Measurements from ENCODE around the gene VILL. TPM values are rescaled to one million over a fixed set of nuclear protein-coding genes. Genes with fewer than 3 reads are reported as not detected.

Gene VILL
- total RNA-seq, 2 donors from 2014 or later = 11.5 to 13.7 TPM

DNA sequence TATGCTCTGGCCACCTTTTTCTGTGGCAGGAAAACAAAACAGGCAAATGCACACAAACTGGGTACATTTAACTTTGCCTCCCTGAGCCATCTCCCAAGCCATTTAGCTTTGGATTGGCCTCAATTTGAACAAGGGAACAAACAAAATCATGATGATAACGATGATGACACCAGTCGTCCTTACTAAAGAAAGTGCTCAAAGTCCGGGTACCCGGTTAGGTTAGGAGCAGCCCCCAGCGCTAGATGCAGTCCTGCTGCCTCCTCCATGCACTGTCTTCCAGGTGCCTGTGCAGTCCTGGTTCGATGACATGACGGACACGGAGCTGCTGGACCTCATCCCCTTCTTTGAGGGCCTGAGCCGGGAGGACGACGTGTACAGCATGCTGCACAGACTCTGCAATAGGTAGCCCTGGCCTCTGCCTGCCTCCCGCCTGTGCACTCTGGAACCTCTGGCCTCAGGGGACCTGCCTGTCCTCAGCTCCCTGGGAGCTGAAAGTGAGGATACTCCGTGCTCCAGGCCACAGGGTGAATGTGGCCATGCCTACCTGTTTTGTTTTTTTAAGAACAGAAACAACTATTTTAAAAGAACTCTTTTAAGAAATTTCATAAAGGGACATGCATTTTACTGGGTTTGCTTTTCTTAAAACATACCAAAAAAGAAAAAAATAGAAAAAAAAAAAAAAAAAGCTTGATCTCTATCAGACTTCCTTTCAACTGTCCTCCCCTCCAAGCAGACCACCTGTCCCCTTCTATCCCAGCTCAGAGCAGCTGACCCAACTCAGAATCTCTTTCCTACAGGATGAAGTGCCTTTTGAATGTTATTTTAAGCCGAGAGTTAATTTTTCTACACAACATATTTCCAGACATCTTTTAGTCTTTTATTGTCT is 9.9 kb upstream of the VILL start:
- DNase-seq (ENCODE audit: low spot score) = no peak
- Histone ChIP-seq H3K4me1 (ENCODE audit: control insufficient read depth in 1 of 2, low read depth in 2 of 2) (peaks cover 0 to 5% of the 10 kb centered on the region in 2 donors), H3K27me3 (replicated peaks; ENCODE audit: insufficient read depth) (no peaks in the 10 kb centered on the region)

DNA sequence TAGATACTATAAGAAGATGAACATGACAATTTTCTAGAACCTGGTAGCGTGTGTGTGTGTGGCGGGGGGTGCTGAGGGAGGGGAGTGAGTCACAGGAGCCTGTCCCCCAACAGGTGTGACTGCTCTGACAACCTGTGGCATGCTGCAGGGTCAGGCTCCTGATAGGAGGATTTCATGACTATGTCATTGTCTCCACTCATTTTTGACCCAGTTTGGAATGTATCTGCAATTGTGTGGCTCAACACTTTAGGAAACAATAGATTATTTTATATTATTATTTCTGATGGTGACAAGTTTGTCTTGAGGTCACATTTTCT is 9.3 kb upstream of the VILL start:
- ATAC-seq (ENCODE audit: insufficient number of reproducible peaks, low FRiP score, low read depth) (no peak), DNase-seq (ENCODE audit: low spot score) (no peak)
- no peak overlapping the region for H3K4me3 ChIP-seq
- H3K36me3 ChIP-seq = peaks cover 11% of the 10 kb centered on the region
- no peaks in the 10 kb centered on the region for H3K9me3 ChIP-seq
- no peaks in the 10 kb centered on the region for H3K27me3 ChIP-seq (replicated peaks; ENCODE audit: insufficient read depth)
- peaks cover 0 to 6% of the 10 kb centered on the region in 2 donors for H3K4me1 ChIP-seq (ENCODE audit: control insufficient read depth in 1 of 2, low read depth in 2 of 2)
- TF ChIP-seq, protein P1, sequence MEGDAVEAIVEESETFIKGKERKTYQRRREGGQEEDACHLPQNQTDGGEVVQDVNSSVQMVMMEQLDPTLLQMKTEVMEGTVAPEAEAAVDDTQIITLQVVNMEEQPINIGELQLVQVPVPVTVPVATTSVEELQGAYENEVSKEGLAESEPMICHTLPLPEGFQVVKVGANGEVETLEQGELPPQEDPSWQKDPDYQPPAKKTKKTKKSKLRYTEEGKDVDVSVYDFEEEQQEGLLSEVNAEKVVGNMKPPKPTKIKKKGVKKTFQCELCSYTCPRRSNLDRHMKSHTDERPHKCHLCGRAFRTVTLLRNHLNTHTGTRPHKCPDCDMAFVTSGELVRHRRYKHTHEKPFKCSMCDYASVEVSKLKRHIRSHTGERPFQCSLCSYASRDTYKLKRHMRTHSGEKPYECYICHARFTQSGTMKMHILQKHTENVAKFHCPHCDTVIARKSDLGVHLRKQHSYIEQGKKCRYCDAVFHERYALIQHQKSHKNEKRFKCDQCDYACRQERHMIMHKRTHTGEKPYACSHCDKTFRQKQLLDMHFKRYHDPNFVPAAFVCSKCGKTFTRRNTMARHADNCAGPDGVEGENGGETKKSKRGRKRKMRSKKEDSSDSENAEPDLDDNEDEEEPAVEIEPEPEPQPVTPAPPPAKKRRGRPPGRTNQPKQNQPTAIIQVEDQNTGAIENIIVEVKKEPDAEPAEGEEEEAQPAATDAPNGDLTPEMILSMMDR (IDR thresholded peaks at IDR 0.05) = no peak
- H3K27ac ChIP-seq = no peak overlapping the region

More for the DNA sequence above, 9.9 kb upstream of the VILL start:
- no peak for ATAC-seq (ENCODE audit: insufficient number of reproducible peaks, low FRiP score, low read depth)
- no peak overlapping the region for H3K27ac ChIP-seq
- TF ChIP-seq, protein P1 (IDR thresholded peaks at IDR 0.05) = no peak
- H3K9me3 ChIP-seq = no peaks in the 10 kb centered on the region
- H3K4me3 ChIP-seq = no peak overlapping the region
- H3K36me3 ChIP-seq = peaks cover 17% of the 10 kb centered on the region

DNA sequence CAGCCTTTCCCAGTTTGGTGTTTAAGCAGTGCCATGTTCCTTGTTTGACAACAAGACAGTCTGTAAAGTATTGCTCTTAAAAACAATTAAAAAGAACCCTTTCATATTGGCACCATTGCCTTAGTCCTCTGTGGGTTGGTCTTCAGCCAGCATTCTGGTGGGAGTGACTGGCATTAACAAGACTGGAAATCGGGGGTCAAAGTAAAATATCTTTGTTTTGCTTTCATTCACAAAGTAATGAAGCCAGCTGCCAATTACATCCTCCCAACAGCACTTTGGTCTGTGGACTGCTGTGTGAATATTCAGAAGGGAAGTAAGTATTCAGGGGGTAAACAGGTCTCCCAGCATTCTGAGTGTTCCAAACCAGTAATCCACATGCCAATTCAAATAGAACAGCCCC is 8.3 kb upstream of the VILL start:
- TF ChIP-seq, protein P1 (IDR thresholded peaks at IDR 0.05) = no peak

DNA sequence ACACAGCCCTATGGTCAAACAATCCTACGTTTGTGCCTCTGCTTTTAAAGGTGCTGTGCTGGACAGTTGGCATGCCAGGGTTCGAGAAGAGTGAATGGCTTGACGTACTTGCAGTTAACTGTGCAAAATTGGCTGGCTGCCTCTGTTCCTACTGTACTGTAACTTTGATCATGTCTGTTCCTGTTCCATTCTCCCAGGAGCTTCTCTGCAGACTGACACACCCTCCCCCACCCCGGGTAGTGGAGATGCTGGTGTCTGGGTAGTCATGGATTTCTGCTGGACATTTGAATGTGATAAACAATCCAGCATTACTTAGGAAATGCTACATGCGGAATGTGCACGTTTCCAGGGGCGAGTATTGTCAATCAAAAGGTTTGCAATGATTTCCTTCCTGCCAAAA is 6.5 kb upstream of the VILL start:
- H3K36me3 ChIP-seq = peaks cover 5% of the 10 kb centered on the region
- no peak for DNase-seq (ENCODE audit: low spot score)
- TF ChIP-seq, protein P1 (IDR thresholded peaks at IDR 0.05) = no peak

More for the DNA sequence above, 8.3 kb upstream of the VILL start:
- H3K27me3 ChIP-seq (replicated peaks; ENCODE audit: insufficient read depth) = no peaks in the 10 kb centered on the region
- peaks cover 0 to 6% of the 10 kb centered on the region in 2 donors for H3K4me1 ChIP-seq (ENCODE audit: control insufficient read depth in 1 of 2, low read depth in 2 of 2)
- no peak overlapping the region for H3K4me3 ChIP-seq
- peaks cover 5% of the 10 kb centered on the region for H3K36me3 ChIP-seq
- H3K27ac ChIP-seq = no peak overlapping the region
- no peak for ATAC-seq (ENCODE audit: insufficient number of reproducible peaks, low FRiP score, low read depth)
- H3K9me3 ChIP-seq = no peaks in the 10 kb centered on the region
- DNase-seq (ENCODE audit: low spot score) = no peak

DNA sequence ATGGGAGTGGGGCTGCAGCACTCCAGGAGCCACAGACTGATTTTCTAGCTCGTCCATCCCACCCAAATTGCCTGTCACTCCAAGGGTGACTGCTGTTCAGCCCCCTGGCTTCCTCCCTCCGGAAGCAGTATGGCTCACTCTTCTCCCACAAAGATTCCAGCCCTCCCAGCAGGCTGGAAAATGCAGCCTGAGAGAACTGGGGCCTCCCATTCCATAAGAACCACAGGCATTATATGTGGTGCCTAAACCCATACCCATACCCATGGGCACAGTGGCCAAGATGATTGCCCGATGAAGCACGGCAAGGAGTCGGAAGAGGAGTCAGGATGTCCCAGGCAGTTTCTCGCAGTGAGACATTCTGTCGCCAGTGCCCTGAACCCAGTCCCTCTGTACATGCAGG is 6.0 kb upstream of the VILL start:
- ATAC-seq (ENCODE audit: insufficient number of reproducible peaks, low FRiP score, low read depth) = no peak
- Histone ChIP-seq H3K9me3 (no peaks in the 10 kb centered on the region), H3K27me3 (replicated peaks; ENCODE audit: insufficient read depth) (no peaks in the 10 kb centered on the region), H3K4me1 (ENCODE audit: control insufficient read depth in 1 of 2, low read depth in 2 of 2) (peaks cover 0 to 6% of the 10 kb centered on the region in 2 donors), H3K27ac (no peak overlapping the region), H3K4me3 (no peak overlapping the region), H3K36me3 (peaks cover 5% of the 10 kb centered on the region)
- TF ChIP-seq, protein P1 (IDR thresholded peaks at IDR 0.05) = no peak
- no peak for DNase-seq (ENCODE audit: low spot score)

More for the DNA sequence above, 6.5 kb upstream of the VILL start:
- no peak overlapping the region for H3K4me3 ChIP-seq
- peaks cover 0 to 6% of the 10 kb centered on the region in 2 donors for H3K4me1 ChIP-seq (ENCODE audit: control insufficient read depth in 1 of 2, low read depth in 2 of 2)
- H3K27me3 ChIP-seq (replicated peaks; ENCODE audit: insufficient read depth) = no peaks in the 10 kb centered on the region
- H3K27ac ChIP-seq = no peak overlapping the region
- ATAC-seq (ENCODE audit: insufficient number of reproducible peaks, low FRiP score, low read depth) = no peak
- H3K9me3 ChIP-seq = no peaks in the 10 kb centered on the region
